HG02970 (cell line): Measurements from ENCODE around the gene SELL.
"Not testable (repeated sequence)": the region's sequence is repeated elsewhere in the genome, so short reads cannot be mapped to it uniquely, and the experiment has no call there.

Experiments
- ATAC-seq: cut with Tn5 transposase; IDR thresholded peaks from one replicate; pipeline ENCODE4 v1.9.1; 2021; ENCODE audit warnings: mild to moderate bottlenecking, moderate library complexity, moderate number of reproducible peaks; ENCODE audit not compliant: unreplicated experiment, low FRiP score

The SELL gene

GRCh38 chr1:169707912-169708604 is 3.4 kb downstream of the SELL start:
- no peak for ATAC-seq

- no peak for ATAC-seq
Measured at GRCh38 chr1:169704797-169705196, 6.6 kb downstream of the SELL start.

- ATAC-seq: no peak
Measured at GRCh38 chr1:169701261-169702005, 10.0 kb downstream of the SELL start.

DNA sequence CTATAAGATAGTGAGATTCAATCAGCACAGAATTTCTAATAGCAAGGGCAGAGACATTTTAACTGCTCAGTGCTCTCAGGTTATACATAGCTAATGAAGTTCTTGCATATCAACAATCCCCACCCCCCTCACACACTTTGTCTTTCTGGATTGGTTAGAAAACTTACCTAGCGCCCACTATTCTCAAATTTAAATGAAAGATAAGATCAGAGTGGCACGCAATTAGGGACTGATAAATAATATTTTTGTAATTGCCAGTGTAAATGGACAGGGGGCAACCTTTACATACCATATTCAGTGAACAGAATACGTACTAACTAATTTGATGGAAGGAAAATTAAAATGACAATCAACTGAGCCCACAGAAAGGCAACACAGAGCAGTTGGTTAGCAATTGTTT is 11.7 kb downstream of the SELL start:
- no peak for ATAC-seq

DNA sequence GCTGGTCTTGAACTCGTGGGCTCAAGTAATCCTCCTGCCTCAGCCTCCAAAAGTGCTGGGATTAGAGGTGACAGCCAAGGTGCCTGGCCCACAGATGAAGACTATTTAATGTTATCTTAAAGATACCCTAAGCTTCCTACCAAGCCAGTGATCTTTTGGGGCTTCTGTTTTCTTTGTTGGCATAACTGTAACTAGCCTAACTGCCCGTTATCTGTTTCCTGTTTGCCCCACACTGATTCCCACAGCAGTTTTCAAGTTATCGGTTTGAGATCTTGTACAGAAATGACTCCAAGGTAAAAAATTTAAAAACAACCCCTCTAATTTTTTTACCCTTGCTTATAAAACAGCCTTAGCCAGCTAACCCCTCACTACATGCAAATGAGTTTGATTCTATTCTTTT is 12.4 kb downstream of the SELL start:
- ATAC-seq: no peak

DNA sequence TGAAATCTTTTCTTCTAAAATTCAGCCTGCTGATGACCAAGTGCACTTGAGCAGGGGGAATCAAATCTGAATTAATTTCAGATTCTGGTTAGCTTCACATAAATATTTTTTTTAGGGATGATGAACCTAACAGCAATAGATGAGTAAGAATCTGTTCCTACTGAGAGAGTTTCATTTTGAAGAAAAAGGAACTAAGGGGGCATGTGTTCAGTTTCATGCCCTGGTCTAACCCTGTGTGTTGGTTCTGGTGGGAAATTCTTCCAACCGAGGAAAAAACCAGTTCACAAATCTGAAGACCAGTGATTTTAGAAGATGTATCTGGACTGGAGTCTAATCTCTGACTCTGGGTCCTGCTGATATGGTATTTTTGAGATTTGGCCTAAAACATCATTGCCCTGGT is 13.7 kb downstream of the SELL start:
- ATAC-seq: no peak

GRCh38 chr1:169696273-169697100 is 14.9 kb downstream of the SELL start:
- ATAC-seq: no peak

DNA sequence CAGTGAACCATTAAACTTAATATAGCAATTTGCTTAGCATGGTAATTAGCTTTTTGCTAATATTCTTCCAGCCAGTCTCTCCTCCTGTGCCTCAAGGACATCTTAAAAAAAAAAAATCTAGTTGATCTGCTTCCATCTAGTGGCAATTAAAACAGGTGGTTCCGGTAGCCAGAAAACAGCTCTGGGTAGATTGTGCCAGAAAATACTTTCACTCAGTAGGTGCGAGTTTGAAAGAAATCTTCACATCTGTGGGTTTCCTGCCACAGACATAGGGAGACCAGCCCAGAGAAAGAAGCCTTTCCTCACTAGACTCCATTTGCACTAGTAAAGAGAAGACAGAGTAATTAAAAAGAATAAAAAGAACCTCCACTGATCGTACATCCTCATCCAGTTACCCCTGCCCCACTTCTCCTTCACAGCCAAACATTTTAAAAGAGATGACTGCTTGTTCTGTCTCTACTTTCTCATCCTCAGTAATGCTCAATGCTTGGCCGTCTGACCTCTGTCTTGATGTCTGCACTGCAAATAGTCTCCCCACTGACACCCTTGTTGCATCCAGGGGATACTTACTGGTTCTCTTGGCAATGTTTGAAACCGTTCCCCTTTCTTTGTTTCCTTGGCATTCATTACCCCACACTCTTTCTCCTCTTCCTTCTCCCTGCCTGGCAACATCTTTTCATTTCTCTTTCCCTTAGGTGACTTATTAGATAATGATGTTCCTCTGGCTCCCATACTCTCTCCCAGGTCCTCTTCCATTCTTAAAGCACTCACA is 16.9 kb downstream of the SELL start:
- no peak for ATAC-seq

- ATAC-seq: no peak
Measured at GRCh38 chr1:169692756-169693460, 18.5 kb downstream of the SELL start.

GRCh38 chr1:169690489-169690888 is 20.9 kb downstream of the SELL start:
- ATAC-seq: no peak

GRCh38 chr1:169689395-169689794 is 22.0 kb downstream of the SELL start:
- ATAC-seq: no peak

- ATAC-seq: not testable (repeated sequence)
Measured at GRCh38 chr1:169688377-169688776, 23.0 kb downstream of the SELL start.

GRCh38 chr1:169683661-169684060 is 27.8 kb downstream of the SELL start:
- ATAC-seq: no peak

GRCh38 chr1:169683168-169683567 is 28.3 kb downstream of the SELL start:
- ATAC-seq: not testable (repeated sequence)

GRCh38 chr1:169682071-169682470 is 29.3 kb downstream of the SELL start:
- ATAC-seq: no peak

DNA sequence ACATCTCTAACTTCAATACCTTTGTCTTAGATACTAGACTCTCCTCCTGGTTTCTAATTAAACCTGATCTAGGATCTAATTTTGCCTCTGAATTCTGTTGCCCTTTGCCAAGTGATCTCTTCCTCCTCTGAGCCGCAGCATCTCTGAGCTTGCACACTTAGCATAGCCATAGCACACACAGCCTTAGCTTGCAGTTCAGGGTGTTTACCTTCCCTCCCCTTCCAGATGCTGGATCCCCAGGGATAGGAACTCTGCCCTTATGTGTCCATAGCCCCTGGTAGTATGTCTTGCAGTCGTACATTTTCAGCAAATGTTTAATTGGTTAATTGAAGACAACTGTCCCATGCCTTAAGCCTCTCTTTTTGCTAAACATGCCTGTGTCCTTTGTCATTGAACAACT is 30.3 kb downstream of the SELL start:
- no peak for ATAC-seq

DNA sequence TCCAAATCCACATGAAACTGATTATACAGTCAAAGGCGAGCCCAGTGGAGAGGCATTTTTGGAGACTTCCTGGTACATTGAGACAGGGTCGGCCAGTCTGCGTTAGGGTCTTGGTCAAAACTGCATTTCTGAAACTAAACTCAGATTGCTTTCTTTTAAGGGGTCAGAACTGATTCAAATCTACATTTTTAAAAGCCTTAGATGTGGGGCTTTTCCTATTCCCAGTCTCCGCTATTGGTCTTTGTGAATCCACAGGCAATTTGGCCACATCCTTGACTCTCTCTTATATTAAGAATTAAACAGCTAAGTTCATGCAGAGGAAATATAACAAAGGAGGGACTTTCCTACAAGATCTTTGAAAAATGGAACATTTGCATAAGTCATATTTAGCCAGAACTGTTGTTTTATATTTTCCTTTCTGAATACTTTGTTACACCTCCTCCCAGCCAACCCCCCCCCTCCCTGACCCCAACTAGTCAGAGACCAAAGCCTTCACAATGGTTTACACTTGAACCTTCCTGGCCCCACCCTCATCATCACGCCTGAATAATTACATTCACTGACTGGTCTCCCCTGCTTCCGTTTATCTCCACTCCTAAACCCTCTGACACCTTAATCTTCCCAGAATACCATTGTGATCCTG is 30.9 kb downstream of the SELL start:
- no peak for ATAC-seq

DNA sequence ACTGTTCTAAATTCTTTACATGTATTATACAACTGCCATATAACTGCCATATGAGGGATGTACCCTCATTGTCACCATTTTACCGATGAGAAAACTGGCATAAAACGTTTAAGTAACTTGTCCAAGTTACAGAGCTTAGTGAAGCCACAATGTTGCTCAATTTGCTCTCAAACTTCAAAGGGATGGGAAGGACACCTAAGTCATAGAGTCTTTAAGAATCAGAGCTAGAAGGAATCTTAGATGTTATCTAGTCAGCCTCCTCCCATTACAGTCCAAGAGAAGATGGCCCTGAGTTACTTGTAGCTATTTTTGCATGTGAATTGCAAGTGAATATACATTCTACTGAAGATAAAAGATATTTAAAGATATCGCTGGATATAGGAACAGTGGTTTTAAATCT is 31.7 kb downstream of the SELL start:
- ATAC-seq: no peak

DNA sequence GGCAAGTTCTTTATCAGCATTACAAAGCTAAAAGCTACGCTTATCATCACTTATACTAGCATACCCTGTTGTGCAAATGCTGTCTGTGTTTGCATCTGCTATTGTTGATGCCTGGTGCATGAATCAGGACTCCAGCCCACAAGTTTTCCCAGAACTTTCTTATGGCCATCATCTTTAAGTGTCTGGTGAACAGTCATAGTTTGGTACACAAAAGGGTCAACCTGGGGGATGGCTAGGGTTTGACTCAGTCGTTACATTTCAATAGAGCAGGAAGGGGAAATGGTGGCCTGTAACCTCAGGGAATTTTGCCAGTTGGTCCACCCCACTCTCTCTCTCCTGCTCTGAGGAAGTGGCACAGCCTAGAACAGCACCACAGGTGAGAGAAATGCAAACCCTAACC is 35.4 kb downstream of the SELL start:
- ATAC-seq: no peak
